D721Med (cell line): ENCODE results near the gene SPTA1.

Experiments
- DNase-seq: peaks from one replicate; pipeline ENCODE4 v3.0.0; 2011; ENCODE audit warnings: low spot score; ENCODE audit not compliant: insufficient read length
- FAIRE-seq: peaks from 2 replicates; lab custom pipeline; 2011; peaks lifted over from hg19 to GRCh38; lab: Jason Lieb, UNC
- TF ChIP-seq, protein P1 (sequence below): IDR thresholded peaks from 2 replicates; pipeline ENCODE4 v1.5.1; 2012; ENCODE audit warnings: mild to moderate bottlenecking, control low read depth; ENCODE audit not compliant: insufficient read depth; ENCODE audit errors: missing control alignments

Gene SPTA1

DNA sequence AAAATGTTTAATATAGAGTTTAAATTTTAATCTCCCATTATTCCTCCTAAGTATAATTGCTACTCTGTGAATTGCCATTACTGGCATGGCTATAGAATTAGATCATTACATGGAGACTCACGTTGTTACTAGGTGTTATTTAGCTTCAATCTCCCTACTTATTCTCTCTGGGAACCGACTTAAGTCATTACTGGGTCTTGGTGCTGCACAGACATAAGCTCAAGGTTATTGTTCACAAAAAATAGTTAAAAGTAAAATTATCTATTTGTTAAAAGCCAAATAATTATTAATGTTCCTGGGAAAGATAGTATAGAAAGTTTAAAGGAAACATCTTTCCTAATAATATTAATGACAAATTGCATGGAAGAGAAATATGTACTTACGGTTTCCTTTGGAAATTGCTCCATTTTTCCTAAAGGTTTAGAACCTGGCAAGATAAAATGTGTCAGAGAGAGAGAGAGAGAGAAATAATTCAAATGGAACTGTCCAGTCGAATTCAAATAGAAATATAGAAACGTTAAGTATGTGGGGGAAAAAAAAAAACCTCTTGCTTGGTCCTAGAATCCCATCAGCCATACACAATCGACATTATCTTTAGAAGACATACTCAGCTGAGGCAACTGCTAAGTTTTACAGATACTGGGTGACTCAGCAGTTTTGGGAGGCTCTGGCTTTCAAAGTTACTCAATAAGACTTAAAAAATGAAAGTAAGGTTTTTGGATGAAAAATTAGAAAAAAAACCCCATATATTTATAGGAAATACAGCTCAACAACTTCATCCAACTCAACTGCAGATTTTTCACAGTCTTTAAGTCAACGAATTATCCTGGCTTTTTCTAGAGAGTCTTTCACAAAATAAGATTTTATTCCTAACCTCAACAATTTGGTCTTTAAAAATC, at the start of gene SPTA1:
Gene SPTA1 (minus strand): TSS at position 605 of the 899 bp plus-strand sequence. CDS start 198 bp downstream, at position 407.
- TF ChIP-seq, protein P1, sequence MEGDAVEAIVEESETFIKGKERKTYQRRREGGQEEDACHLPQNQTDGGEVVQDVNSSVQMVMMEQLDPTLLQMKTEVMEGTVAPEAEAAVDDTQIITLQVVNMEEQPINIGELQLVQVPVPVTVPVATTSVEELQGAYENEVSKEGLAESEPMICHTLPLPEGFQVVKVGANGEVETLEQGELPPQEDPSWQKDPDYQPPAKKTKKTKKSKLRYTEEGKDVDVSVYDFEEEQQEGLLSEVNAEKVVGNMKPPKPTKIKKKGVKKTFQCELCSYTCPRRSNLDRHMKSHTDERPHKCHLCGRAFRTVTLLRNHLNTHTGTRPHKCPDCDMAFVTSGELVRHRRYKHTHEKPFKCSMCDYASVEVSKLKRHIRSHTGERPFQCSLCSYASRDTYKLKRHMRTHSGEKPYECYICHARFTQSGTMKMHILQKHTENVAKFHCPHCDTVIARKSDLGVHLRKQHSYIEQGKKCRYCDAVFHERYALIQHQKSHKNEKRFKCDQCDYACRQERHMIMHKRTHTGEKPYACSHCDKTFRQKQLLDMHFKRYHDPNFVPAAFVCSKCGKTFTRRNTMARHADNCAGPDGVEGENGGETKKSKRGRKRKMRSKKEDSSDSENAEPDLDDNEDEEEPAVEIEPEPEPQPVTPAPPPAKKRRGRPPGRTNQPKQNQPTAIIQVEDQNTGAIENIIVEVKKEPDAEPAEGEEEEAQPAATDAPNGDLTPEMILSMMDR = no peak
- DNase-seq (no peak), FAIRE-seq (no peak)

DNA sequence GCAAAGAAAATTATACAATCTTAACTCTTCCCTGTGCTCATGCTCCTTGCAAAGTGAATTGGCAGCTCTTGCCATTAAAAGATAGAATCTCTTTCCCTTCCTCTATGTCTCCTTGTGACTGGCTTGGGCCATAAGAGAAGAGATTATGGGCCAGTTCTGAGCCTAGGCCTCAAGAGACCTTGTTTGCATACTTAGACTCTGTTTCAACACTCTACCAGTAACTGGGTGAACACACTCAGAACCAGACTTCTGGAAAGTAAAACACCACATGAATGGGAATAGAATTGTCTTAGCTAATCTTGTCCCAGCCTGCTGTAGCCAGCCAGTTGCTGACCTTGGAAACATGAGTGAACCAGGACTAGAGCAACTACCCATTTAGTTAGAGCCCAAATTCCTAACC, 49.3 kb upstream of the SPTA1 start:
- TF ChIP-seq, protein P1 = no peak
- DNase-seq = no peak
- no peak for FAIRE-seq

DNA sequence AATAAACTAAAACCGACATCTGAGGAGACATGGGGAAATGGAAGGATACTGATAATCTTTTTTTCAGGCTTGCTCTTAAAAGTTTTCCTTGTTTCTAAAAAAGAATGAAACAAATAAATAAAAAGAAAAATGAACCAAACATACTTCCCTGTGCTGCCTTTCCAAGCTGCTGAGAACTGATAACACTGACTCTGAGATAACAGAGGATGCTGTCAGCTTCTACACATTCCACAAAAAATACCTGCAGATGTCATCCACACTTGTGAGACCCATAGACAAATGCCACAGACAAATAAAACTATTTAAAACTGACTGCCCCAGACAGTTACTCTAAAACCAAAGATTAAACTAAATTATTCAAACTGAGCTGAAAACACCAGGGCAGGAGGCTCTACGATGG, 46.0 kb upstream of the SPTA1 start:
- TF ChIP-seq, protein P1 = no peak
- no peak for FAIRE-seq
- DNase-seq = no peak

DNA sequence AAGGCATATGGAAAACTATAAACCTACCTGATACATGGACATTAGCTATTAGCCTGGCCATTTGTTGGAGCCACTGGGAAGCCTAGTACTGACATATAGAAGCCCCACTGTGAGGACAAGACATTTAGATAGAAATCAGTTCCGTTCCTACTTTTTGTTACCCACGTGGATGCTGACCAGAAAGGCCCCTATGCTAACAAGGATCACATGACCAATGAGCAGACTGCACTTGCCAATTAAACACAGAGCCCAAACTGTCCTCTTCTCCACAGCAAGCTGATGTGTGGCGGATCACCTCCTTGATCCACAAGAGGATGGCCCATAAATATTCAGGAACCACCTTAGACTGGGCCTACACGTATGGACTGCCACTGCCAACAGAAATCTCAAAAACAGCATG, 45.2 kb upstream of the SPTA1 start:
- DNase-seq (no peak), FAIRE-seq (no peak)

DNA sequence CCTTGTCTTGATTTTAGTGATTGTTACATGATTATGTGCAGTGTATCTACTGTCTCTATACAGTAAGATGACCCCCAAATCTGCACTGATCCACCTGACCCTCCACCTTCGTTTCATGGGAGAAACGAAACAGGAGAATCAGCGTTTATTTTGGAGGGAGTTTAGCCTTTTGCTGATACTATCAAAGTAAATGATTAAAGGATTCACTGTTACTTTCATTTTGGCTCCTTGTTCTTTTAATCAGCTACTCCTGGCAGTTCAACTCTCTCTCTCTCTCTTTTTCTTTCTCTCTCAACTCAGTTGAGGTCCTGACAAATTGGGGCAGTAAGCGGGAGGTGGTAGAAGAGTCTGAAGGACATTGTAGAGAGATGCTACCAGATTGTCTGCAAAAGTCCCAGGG, 43.9 kb upstream of the SPTA1 start:
- FAIRE-seq = no peak
- TF ChIP-seq, protein P1 = no peak
- no peak for DNase-seq

More for the DNA sequence above, 45.2 kb upstream of the SPTA1 start:
- TF ChIP-seq, protein P1 = no peak

DNA sequence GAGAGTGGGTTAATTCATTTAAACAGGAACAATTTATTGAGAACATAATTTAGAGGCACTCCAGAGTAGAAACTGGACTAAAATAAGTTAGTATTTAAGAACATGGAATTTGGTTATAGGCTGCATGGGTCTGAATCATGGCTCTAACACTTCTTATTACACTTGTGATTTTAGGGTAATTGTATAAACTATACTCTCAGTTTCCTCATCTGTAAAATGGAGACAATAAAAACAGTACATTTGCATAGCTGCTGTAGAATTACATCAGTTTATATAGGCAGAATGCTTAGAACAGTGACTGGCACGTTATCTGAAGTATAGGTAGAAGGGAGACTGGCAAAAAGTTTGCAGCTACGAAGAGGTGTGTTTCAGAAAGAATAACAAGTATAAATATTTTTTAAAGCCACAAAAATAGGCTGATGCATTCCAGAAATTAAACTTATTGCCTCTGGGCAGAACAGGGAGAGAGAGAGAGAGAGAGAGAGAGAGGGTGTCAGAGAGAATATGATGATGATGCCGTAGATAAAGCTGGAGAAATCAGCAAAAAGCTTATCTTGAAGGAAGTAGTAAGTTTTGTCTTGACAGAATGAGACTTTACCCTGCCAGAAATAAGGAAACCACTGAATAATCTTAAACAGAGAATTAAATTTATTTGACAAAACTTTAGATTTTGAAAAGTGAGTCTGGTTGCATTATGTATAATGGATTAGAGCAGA, 42.2 kb upstream of the SPTA1 start:
- FAIRE-seq (no peak), DNase-seq (no peak)
- TF ChIP-seq, protein P1 = no peak
